ENCODE measurements around the gene STAP2.

Gene STAP2

DNA sequence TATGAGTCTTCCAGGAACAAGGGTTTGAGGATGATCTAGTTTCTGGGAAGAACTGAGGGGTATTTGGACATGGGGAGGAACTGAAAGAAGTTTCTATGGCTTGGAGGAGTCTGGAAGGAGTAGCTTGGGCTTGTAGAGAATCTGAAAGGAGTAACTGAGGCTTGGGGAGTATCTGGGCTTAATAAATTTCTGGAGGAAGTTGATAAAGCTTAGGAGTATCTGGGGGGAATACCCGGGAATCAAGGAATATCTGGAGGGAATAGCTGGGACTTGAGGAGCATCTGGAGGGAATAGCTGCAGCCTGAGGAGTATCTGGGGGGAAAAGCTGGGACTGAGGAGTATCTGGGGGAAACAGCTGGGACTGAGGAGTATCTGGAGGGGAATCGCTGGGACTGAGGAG lies 18.2 kb downstream of the STAP2 start:
- TF ChIP-seq CTCF (IDR thresholded peaks at IDR 0.05; ENCODE audit: low read depth, low read length): no peak
- DNase-seq (ENCODE audit: low read depth, low spot score): no peak
- in situ Hi-C loops (cut with HindIII; ENCODE audit: low sequenced_read_pairs): no loop called here
- H3K4me3 ChIP-seq (ENCODE audit: low read depth, low read length): no peak overlapping the region

DNA sequence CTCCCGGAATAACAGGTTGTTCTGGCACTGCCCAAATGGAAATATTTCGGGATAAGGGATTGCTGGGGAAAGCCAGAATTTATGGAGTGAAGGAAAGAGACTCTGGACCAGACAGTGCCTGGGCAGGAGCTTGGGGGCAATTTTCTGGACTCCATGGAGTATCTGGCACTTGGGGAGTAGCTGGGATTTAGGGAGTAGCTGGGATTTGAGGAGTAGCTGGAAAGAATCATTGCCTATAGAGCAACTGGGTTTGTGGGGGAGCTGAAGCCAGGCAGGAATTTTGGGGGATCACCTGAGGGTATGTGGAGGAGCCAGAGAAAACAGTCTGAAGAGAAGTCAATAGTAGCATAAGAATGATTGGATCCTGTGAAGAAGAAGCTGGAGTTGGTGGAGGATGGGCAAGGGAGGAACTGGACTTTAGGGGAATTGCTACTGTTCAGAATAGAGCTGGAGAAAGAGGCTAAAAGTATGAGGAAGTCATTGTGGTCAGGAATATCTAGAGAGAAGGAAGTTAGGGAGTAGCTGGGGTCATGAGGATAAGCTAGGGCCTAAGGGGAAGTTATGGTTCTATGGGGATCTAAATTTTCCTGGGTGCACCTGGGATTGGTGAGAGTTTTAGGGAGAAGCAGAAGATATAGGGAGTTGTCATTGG lies 19.4 kb downstream of the STAP2 start:
- no peak overlapping the region for H3K4me3 ChIP-seq (ENCODE audit: low read depth, low read length)
- TF ChIP-seq CTCF (IDR thresholded peaks at IDR 0.05; ENCODE audit: low read depth, low read length): no peak
- in situ Hi-C loops (cut with HindIII; ENCODE audit: low sequenced_read_pairs): no loop called here
- DNase-seq (ENCODE audit: low read depth, low spot score): no peak

- in situ Hi-C loops (cut with HindIII; ENCODE audit: low sequenced_read_pairs): no loop called here
- H3K4me3 ChIP-seq (ENCODE audit: low read depth, low read length): no peak overlapping the region
- no peak for TF ChIP-seq CTCF (IDR thresholded peaks at IDR 0.05; ENCODE audit: low read depth, low read length)
- DNase-seq (ENCODE audit: low read depth, low spot score): no peak
Measured at GRCh38 chr19:4318460-4318859, 20.2 kb downstream of the STAP2 start.

DNA sequence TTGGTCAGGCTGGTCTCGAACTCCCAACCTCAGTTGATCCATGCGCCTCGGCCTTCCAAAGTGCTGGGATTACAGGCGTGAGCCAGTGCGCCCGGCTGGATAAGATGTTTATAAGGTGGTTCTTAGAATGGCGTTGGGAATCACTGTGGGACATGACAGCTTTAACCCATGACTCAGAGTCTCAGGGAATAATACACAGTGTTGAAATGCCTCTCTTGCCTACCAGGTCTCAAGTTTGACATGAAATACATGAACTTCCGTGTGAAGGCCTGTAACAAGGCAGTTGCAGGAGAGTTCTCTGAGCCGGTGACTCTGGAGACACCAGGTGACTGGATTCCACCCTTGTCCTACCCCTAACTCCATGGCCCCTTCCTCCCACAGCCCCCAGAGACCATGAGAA lies 21.7 kb downstream of the STAP2 start:
- in situ Hi-C loops (cut with HindIII; ENCODE audit: low sequenced_read_pairs): no loop called here
- DNase-seq (ENCODE audit: low read depth, low spot score): no peak
- TF ChIP-seq CTCF (IDR thresholded peaks at IDR 0.05; ENCODE audit: low read depth, low read length): no peak

DNA sequence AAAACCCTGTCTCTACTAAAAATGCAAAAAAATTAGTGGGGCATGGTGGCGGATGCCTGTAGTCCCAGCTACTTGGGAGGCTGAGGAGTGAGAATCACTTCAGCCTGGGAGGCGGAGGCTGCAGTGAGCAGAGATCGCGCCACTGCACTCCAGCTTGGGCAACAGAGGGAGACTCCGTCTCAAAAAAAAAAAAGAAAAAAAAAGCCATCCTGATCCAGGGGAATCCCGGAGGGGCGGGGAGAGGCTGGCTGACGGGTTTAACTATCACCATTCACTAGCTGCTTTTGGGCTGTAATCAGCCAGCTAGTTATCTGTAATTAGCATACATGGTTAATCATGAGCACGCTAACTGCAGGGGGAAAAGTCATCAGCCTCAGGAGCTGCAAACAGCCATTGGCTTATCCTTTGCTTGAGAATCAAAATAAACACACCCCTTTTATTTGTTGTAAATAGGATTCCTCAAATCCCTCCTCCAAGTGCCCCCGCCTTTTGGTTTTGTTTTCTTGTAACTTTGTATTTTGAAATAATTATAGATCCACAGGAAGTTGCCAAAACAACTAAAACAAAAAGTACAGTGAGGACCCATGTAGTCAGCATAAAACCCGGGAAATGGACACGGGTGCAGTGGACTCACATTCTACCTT lies 24.7 kb downstream of the STAP2 start:
- in situ Hi-C loops (cut with HindIII; ENCODE audit: low sequenced_read_pairs): no loop called here
- no peak for DNase-seq (ENCODE audit: low read depth, low spot score)
- no peak for TF ChIP-seq CTCF (IDR thresholded peaks at IDR 0.05; ENCODE audit: low read depth, low read length)
- no peak overlapping the region for H3K4me3 ChIP-seq (ENCODE audit: low read depth, low read length)

More for the DNA sequence above, 21.7 kb downstream of the STAP2 start:
- H3K4me3 ChIP-seq (ENCODE audit: low read depth, low read length): no peak overlapping the region

DNA sequence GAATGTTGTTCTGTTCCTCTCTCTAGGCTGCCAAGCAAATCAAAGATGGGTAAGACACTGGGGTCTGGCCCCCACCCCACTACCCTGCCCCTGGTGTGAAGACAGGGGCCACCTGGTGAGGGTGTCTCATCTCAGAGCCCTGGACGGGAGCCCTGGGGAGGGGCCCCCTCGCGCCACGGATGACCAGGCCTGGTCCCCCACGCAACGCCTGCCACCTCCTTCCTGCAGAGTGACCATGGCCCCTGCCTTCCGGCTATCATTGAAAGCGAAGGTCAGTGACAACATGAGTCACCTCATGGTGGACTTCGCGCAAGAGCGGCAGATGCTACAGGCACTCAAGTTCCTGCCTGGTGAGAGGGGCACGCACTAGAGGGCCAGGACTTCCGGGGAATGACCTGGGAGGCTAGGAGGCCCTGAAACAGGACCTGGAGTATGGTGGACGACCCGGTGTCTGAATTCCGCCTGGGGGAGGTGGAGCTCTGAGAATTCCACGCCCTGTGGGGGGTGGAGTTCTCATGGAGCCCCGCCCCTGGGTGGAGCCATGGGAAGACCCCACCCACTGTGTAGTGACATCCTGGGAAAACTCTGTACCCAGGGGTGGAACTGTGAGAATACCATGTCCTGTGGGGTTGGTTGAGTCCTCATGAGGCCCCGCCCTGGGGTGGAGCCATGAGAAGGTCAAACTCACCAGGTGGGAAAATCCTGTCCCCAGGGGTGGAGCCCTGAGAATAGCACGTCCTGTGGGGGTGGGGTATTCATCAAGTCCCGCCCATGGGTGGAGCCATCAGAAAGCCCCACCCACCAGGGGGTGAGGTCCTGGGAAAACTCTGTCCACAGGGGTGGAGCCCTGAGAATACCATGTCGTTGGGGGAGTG lies 28.1 kb downstream of the STAP2 start:
- DNase-seq (ENCODE audit: low read depth, low spot score): no peak
- no peak for TF ChIP-seq CTCF (IDR thresholded peaks at IDR 0.05; ENCODE audit: low read depth, low read length)
- in situ Hi-C loops (cut with HindIII; ENCODE audit: low sequenced_read_pairs): no loop called here
- no peak overlapping the region for H3K4me3 ChIP-seq (ENCODE audit: low read depth, low read length)
